NCI-H510A (cell line): ENCODE measurements around the gene GPR152.
"Not testable (repeated sequence)": the region's sequence is repeated elsewhere in the genome, so short reads cannot be mapped to it uniquely, and the experiment has no call there.

ENCODE experiments used
- DNase-seq: peaks from one replicate; lab custom pipeline; 2025; lab: John Stamatoyannopoulos, UW

The GPR152 gene

DNA sequence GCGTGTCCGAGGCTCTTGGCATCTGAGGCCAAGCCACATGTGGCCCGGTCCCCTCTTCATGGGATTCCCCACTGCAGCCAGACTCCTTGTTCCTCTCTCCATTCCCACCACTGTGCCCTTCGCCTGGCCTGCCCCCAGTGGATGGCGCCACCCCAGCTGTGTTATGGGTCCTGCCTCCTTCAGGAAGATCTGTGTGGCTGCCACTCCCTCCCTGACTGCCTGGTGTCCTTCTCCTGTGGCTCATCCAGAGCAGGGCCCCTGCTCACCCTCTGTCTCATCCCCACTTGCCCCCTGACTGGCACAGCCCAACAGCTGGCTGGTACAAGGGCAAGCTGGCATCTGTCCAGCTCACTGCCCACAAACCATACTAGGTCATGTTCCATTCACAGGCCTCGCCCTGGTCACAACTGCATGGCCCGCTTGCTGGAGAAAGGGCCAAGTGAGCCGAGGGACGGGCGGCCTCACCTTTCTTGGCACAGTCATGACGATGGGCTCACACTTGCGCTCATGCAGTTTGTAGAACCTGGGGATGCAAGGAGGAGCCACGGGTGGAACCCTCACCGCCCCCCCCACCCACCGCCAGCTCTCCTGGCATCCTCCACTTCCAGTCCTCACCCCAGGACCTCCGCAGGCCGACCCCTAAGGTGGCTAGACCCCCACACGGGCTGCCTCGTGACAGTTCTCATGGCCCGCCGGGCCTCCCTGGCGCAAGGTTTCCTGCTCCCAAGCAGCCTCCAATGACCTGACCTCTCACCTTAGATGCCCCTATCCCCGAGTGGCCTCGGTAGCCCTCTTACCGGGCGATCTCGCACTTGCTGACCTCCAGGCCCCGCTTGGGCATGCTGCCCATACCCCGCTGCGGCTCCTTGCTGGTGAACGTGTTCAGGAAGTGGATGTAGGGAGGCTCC, 13.0 kb downstream of the GPR152 start:
- DNase-seq = no peak

DNA sequence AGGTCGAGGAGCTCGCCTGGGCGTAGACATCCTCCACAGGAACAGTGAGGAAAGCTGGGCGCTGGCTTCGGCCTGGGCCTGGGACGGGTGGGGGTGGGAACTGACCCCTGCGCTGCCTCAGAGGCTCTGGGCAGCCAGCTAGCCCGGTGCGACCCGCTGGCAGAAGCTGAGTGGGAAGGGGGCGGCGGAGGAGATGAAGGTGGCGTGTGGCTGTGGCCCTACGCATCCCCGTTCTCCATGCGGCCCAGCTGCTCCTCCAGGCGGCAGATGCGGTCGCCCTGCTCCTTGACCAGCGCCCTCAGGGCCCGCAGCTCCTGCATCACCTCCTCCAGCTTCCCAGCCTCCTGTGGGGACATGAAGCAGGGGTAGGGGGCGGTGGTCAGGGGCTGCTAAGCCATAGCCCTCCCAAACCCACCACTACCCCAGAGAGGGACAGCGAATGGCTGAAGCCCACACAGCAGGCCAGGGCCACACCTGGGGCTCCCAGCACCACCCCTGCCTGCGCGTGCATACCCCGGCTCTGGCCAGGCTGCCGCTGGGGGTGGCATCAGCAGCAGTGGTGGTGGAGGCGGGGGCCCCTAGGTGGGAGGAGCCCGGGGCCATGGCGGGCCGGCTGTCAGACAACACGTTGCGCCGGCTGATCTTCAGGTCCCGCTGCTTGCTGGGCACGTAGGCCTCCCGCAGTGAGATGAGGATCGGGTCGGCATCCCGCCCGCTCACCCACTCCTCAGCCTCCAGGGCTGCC, 14.2 kb downstream of the GPR152 start:
- no peak for DNase-seq

DNA sequence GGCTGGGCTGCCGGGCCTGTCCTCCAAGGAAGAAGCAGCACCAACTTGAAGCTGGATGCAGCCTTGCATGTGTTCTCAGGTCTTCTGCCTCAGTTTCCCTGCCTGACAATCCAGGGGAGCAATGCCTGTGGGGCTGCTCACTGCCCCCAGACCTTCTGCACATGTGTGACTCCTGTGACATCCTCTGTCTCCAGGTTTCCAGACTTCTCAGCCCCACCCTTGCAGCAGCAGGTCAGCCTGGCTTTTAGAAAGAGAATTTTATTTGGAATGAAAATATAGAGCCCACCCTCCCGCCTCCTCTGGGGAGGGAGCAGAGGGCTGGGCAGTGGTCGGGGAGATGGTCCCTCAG, 14.7 kb downstream of the GPR152 start:
- no peak for DNase-seq

DNA sequence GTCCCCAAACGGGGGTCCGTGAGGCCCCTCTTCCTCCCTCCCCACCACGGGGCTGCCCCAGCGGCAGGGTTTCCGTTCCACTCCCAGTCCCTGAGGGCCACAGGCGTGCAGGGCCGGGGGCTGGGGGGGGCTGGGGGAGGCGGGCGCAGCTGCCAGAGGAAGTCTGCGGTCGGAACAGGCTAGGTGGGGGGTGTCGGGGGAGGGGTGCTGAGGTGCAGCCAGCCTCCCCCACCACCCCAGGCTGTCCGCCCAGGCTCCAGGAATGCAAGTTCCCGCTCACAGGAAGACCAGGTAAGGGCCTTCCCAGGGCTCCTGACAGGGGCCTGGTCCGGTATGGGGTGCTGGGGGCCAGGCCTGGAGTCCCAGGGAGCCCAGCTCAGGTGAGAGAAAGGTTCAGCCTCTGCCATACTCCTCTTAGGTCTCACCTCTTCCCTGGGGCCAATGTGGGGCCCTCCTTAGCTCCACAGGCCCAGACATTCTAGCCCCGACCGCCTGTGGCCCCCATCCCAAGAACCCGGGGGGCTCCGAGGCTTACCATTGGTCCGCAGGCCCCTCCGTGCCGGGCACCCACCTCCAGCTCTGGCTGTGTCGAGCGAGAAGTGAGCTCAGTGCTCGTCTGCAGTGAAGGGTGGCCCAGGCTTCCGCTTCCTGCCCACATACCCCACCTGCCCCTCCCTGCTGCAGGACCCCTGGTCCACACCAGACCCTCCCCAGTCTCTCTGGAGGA, 15.3 kb downstream of the GPR152 start, which contains the start of gene PTPRCAP:
Gene PTPRCAP (minus strand): TSS at position 601 of the 727 bp plus-strand sequence. CDS start 63 bp downstream, at position 538.
- DNase-seq = no peak

DNA sequence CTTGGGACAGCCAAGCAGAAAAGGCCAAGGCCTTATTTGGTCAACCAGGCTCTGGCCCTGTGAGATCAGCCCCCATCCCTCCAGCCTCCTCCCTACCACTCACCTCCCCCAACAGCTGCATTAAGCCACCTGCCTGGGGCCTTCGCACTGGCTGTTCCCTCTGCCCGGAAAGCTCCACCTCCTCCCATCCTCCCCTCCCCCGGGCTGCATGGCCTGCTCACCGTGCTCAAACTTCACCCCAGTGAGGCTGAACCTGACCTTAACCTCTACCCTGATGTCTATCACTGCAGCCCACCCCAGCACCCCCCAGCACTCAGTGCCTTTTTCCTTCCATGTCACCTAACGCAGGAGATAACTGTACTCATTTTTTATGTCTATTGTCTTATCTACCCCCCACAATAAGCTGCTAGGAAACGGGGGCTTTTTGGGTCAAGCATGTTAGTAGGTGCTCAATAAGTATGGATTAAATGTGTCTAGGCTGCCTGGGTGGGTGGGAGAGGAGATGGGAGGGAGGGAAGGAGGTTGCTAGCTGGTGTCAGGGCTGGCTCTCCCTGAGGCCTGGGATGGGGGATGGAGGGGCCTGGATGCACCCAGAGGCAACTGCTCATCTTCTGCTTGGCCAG, 16.0 kb downstream of the GPR152 start:
- peak; percentile 15 for DNase-seq

DNA sequence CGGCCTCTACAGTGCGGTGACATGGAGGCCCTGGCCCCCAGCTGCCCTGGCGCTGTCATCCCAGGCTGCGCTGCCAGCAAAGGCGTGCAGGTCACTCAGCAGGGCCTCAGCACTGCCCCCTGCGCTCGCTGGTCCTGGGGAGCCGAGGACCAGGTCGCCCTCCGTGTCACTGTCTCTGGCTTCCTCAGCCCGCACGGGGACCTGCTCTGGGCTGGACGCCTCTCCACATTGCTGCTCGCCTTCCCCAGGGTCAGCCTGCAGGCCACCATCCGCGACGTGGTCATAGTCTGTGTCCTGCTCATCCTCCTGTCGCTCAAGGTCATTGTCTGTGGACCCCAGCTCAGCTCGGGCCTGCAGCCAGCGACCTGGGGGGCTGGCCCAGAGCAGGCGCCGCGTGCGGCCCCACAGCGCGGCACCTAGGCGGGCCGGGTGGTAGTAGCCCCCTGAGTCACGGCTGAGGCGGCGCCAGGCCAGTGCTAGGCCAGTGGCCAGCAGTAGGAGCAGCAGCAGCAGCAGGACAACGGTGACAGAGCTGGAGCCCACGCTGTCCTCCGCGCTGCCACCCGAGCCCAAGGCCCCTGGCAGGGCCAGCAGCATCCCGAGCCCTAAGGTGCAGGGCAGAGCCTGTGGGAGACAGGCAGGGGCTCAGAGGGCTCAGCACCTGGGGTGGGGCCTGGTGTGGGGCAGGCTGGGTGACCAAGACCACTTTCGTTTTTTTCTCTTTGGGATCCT, 16.6 kb downstream of the GPR152 start:
- no peak for DNase-seq

DNA sequence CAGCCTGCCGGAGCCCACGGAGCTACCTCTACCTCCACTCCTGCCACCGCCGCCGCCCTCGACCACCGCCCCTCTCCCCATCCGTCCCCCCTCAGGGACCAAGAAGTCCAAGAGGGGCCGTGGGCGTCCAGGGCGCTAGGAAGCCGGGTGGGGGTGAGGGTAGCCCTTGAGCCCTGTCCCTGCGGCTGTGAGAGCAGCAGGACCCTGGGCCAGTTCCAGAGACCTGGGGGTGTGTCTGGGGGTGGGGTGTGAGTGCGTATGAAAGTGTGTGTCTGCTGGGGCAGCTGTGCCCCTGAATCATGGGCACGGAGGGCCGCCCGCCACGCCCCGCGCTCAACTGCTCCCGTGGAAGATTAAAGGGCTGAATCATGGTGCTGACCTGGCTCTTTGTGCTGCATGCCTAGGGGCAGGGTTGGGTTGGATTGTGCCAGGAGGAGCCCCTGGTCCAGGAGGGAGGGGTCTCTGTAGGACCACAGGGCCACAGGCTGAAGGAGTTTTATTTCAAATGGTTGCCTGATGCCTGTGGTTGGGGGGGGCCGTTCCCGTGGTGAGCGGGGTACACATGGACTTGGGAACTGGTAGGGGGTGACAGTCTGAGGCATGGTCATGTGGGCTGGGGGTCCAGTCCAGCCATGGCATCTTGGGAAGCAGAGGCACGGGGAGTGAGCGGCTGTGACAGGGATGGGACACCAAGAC, 17.4 kb downstream of the GPR152 start:
- no peak for DNase-seq

DNA sequence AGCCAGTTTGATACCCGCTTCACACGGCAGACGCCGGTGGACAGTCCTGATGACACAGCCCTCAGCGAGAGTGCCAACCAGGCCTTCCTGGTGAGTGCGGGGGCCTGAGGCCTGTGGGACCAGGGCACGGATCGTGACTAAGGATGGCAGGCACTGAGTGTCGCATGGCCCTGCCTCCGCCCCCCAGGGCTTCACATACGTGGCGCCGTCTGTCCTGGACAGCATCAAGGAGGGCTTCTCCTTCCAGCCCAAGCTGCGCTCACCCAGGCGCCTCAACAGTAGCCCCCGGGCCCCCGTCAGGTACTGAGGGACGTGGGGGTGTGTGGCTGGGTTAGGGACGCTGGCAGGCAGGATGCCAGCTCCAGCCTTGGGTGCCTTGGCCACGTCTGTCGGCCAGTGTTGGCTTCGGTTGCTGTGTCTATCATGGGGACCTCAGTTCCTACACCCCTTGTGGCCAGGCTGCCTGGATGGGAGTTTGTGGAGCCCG, 18.1 kb downstream of the GPR152 start:
- no peak for DNase-seq

DNA sequence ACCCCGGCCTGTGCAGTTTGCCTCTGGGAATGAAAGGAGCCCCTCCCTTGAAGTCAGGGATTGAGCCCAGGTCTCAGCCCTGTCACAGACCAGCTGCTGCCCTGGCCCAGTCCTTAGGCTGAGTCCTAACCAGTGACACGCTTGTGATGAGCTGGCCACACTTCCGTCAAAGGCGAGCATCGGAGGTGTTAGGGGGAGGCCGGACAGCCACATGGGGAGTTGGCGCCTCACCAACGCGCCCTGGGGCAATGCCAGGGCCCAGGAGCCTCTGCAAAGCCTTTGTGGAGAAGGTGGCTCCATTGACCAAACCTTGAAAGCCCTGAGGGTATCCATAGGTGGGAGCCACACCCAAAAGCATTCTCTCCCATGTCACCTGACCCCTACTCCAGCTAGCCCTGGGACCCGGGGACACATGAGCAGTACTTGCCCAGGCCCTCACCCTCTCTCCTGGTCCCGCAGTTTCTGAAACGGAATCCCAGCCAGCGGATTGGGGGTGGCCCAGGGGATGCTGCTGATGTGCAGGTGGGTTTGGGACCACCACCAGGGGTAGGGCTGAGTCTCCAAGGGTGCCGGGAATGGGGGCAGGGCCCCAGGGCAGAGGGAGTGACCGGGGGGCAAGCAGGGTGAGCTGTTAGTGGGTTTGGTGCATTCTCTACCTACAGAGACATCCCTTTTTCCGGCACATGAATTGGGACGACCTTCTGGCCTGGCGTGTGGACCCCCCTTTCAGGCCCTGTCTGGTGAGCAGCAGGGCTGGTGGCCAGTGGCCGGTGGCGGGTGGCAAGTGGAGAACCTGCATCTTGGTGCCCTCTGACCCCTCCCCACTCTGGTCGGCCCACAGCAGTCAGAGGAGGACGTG, 18.8 kb downstream of the GPR152 start:
- no peak for DNase-seq

DNA sequence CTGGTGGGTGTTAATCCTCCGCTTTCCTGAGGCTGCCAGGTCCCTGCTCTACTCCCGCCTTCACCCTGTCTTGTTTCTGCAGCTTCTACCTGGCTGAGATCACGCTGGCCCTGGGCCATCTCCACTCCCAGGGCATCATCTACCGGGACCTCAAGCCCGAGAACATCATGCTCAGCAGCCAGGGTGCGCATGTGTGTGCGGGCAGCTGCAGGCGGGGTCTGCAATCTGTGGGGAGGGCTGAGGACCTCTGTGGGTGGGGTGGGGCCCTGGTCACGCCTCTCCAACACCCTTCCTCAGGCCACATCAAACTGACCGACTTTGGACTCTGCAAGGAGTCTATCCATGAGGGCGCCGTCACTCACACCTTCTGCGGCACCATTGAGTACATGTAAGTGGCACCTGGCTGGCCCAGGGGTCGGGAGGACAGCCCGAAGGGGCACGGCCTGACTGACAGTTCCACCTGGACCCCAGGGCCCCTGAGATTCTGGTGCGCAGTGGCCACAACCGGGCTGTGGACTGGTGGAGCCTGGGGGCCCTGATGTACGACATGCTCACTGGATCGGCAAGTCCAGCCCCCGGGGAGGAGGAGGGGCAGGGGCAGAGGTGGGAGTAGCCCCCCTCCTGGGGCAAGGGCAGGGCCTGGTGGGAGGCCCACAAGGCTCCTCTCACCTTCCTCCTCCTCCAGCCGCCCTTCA, 19.7 kb downstream of the GPR152 start:
- DNase-seq = no peak

DNA sequence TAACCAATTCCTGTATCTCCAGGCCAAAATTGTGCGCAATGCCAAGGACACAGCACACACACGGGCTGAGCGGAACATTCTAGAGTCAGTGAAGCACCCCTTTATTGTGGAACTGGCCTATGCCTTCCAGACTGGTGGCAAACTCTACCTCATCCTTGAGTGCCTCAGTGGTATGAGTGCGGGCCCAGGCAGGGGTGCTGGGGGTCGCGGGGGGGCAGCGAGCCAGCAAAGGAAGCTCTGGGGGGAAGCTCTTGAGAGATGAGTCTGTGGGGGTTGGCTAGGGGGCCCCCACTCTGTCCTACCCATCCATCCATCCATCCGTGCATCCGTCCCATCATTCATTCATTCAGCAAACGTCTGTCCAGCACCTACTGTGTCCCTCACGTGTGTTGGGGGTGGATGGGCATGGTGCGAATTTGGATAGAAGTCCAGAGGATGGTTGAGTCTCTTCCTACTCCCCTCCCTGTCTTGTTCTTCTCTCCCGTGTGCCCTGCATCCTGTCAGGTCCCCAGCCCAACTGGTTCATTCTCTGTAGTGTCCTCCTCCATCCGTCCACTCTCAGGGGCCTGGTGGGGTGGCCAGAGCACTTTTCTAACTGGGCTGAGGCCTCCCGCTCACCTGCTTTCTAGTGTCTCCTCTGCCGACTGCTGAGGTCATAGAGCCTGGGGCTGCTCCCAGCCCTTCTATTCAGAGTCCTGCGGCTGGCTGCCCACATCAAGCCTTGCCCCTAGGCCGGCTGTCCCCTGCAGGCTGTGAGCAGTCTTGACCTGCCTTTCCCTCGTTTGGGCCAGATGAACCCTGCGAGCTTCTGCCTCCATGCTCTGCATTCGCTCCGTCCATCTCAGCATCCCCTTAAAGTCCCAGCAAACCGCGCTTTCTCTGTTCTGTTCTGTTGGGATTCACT, 20.9 kb downstream of the GPR152 start:
- DNase-seq = no peak

DNA sequence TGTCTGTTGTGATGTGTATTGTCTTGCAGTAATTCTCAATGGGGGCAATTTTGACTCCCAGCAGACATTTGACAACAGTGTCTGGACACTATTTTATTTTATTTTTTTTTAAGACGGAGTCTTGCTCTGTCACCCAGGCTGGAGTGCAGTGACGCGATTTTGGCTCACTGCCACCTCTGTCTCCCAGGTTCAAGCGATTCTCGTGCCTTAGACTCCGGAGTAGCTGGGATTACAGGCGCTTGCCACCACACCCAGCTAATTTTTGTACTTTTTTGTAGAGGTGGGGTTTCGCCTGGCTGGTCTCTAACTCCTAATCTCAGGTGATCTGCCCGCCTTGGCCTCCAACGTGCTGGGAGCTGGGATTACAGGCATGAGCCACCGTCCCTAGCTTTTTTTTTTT, 22.8 kb downstream of the GPR152 start:
- no peak for DNase-seq

DNA sequence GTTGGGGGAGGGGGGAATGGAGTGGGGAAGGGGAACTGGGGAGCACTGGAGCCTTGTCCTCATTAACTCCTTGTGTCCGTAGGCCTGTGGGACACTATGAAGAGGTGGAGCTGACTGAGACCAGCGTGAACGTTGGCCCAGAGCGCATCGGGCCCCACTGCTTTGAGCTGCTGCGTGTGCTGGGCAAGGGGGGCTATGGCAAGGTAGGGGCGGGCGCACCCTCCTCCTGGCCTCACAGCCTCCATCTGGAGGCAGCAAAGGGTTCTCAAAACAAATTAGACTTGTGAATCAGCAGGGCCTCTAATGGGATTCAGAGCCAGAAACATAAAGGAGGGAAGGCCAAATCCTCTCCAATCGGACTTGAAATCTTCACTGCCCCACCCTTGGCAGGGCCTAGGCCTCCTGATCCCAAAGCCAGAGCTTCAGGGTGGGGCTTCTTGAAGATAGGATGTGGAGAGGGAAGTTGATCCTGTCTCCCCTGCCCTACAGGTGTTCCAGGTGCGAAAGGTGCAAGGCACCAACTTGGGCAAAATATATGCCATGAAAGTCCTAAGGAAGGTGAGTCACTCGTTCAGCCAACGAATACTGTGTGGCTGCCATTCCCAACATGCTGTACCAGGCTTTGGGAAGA, 23.4 kb downstream of the GPR152 start:
- DNase-seq = no peak

DNA sequence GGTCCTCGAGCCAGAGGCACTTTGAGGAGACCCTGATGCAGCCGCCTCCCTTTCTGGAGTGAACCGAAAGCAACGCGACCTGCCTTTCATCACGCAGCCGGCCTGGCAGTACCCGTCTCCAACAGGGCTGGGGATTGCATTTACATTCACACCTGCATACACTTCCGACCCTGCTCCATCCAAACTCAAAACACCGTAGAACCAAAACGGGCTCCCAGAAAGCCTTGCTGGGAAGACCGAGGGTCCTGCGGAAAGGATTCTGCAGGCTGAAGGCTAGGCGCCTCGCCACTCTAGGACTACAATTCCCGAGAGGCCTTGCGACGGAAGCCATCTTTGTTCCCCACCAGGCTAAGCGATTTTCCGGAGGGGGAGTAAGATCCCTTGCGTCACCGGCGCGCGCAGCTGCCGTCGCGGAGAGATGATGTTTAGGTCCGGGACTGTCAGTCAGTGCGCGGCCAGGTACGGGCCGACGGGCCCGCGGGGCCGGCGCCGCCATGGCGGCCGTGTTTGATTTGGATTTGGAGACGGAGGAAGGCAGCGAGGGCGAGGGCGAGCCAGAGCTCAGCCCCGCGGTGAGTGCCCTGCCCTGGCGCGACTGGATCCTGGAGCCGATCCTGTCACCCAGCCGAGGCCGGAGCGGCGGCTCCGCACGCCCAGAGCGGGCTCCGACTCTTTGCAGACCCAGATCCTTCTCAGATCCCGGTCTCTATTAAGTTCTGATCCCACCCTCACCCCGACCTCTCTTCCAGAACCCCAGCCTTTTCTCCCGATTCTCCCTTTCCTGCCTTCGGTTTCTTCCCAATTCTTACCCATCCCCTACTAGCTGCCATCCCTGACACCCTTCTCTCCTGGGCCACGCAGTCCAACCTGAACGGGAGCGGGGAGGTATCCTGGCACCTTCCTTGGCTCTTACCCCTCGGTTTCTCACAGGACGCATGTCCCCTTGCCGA, 24.2 kb downstream of the GPR152 start, which contains the start of gene RPS6KB2:
Gene RPS6KB2 (plus strand): TSS at position 443 of the 950 bp plus-strand sequence. CDS start 52 bp downstream, at position 495.
- DNase-seq = peak; percentile 97

DNA sequence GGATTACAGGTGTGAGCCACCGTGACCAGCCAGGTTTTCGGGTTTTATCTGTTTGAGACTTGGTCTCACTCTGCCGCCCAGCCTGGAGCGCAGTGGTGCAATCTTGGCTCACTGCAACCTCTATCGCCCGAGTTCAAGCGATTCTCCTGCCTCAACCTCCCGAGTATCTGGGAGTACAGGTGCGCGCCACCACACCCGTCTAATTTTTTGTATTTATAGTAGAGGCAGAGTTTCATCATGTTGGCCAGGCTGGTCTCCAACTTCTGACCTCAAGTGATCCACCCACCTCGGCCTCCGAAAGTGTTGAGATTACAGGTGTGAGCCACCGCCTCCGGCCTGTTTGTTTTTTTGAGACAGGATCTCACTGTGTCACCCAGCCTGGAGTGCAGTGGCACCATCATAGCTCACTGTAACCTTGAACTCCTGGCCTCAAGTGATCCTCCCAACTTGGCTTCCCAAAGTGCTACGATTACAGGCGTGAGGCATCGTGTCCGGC, 25.1 kb downstream of the GPR152 start:
- not testable (repeated sequence) for DNase-seq
